Motor neuron (in vitro differentiated cells): Measurements from ENCODE around the gene ACTRT2. TPM values are rescaled to one million over a fixed set of nuclear protein-coding genes. Genes with fewer than 3 reads are reported as not detected.

Experiments used
- ATAC-seq, 8 experiments: fragments of 200-7000 bp; cut with Tn5 transposase; replicated peaks in 6 of 8; 2 replicates each; pipeline ENCODE4 v1.8.0; 2021; ENCODE audit warnings: mild to moderate bottlenecking in 8 of 8, moderate library complexity in 8 of 8
- H3K27ac ChIP-seq, 2 donors: fragments of 250-450 bp; sonication (Bioruptor Pico); 2 replicates each; pipeline ENCODE4 v1.9.0; 2021; ENCODE audit warnings: antibody characterized with exemption in 2 of 2, mild to moderate bottlenecking in 2 of 2, moderate library complexity in 1 of 2
- H3K4me1 ChIP-seq, 2 donors: fragments of 250-450 bp; sonication (Bioruptor Pico); replicated peaks in 1 of 2; 2 replicates each; pipeline ENCODE4 v1.6.1; 2021; ENCODE audit warnings: antibody characterized with exemption in 2 of 2, mild to moderate bottlenecking in 2 of 2, moderate library complexity in 1 of 2
- H3K4me3 ChIP-seq, 5 donors: fragments of 250-450 bp; sonication (Bioruptor Pico); 2 replicates each; pipeline ENCODE4 v1.9.0; 2021; ENCODE audit warnings: antibody characterized with exemption in 5 of 5, mild to moderate bottlenecking in 5 of 5, moderate library complexity in 4 of 5
- WGBS, 10 experiments: fragments of 450-650 bp; shearing (Covaris generic); methylation state at CpG; one replicate each; pipeline ENCODE4 v1.0.0; 2022; 5-methylcytosine and 5-hydroxymethylcytosine counted together
- in situ Hi-C, 9 experiments: fragments of 400-800 bp; cut with MboI; loops; one replicate each; pipeline ENCODE4 v1.15.0; 2021; ENCODE audit warnings: low sequenced_read_pairs in 9 of 9, low pct_unique_long_range_greater_than_20kb in 2 of 9; ENCODE audit not compliant: unreplicated experiment in 9 of 9
- total RNA-seq, 8 experiments: library from RNA; unstranded; fragments of 300-600 nt; gene quantifications; 2 replicates each; pipeline versions ENCODE4 v1.2.3 to v1.2.4, GENCODE V29; 2022

The ACTRT2 gene
- total RNA-seq, 8 experiments from 2014 or later = 0.36 to 0.57 TPM; not detected in 6

DNA sequence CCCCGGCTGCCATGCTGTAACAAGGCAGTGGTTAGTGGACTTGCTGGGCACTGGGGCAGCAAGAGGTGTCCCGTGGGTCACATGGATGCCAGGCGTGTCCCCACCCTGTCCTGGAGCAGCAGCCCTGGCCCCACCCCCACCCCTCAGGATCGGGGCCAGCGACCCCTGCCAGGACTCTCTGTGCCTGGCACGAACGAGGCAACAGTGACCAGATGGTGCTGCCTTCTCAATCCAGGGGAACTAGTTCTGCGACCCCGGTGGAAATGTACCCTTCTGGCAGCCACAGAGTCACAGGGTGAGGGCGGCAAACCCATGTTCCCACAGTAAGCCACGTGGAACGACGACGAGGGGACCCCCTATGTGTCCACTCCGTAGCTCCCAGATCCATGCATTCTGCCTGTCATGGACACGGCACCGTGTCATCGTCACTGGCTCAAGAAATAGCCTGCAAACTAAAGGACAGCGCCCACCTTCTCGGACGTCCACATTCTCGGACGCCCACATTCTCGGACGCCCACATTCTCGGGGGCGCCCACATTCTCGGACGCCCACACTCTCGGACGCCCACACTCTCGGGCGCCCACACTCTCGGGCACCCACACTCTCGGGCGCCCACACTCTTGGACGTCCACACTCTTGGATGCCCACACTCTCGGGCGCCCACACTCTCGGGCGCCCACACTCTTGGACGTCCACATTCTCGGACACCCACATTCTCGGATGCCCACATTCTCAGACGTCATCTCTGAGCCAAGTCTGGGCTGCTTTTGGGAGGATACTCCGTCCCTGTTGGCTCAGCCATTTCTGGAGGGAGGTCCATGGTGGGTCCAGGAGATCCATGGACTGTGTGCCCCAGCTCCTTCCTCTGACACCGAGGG, 19.6 kb upstream of the ACTRT2 start:
- Histone ChIP-seq H3K4me3 (no peak overlapping the region), H3K4me1 (no peaks in the 10 kb centered on the region), H3K27ac (no peak overlapping the region)
- 13 to 83% (median 77%) methylated on average over 1 to 35 of the region's 47 CpGs; no CpG with 5 or more reads in 4 of the 10 experiments for WGBS, 10 experiments
- no peak for ATAC-seq
- in situ Hi-C loops = loop anchor here in 1 of 9 experiments (25.0 kb wide), 1 partner anchor 89 kb away; no protein-coding TSS in a partner anchor

DNA sequence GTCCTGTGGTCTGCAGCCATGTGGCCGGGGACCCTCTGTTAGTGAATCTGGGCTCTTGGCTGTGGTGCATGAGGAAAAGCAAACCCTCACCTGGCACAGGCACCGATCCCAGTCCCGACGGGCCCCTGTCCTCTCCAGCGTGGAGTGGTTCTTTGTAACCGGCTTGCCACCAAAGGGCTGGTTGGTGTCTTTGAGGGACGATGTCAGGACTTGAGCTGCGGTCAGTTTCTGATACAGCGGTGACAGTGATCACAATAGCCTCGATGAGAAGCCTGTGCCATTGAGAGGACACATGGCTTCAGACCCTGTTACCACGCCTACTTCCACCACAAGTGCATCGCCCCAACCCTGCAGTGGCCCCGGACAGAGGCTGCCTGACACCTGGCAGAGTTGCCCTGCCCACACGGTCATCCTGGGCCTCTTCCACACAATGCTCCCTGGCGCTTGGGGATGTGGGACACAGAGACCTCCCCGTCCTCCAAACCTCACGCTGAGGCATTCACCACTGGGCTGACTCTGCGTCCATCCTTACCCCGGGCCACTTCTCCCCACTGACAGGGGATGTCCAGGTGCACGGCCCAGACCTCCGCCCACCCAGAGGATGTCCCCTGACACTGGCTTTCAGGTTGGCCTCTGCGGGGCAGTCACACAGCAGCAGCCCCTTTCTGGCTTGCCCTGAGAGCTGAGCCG, 18.8 kb upstream of the ACTRT2 start:
- no peak overlapping the region for H3K27ac ChIP-seq
- in situ Hi-C loops = loop anchor here in 1 of 9 experiments (25.0 kb wide), 1 partner anchor 90 kb away; no protein-coding TSS in a partner anchor
- H3K4me1 ChIP-seq = no peaks in the 10 kb centered on the region
- no peak overlapping the region for H3K4me3 ChIP-seq
- no peak for ATAC-seq
- 0 to 75% (median 60%) methylated on average over 1 to 13 of the region's 23 CpGs; no CpG with 5 or more reads in 4 of the 10 experiments for WGBS, 10 experiments

DNA sequence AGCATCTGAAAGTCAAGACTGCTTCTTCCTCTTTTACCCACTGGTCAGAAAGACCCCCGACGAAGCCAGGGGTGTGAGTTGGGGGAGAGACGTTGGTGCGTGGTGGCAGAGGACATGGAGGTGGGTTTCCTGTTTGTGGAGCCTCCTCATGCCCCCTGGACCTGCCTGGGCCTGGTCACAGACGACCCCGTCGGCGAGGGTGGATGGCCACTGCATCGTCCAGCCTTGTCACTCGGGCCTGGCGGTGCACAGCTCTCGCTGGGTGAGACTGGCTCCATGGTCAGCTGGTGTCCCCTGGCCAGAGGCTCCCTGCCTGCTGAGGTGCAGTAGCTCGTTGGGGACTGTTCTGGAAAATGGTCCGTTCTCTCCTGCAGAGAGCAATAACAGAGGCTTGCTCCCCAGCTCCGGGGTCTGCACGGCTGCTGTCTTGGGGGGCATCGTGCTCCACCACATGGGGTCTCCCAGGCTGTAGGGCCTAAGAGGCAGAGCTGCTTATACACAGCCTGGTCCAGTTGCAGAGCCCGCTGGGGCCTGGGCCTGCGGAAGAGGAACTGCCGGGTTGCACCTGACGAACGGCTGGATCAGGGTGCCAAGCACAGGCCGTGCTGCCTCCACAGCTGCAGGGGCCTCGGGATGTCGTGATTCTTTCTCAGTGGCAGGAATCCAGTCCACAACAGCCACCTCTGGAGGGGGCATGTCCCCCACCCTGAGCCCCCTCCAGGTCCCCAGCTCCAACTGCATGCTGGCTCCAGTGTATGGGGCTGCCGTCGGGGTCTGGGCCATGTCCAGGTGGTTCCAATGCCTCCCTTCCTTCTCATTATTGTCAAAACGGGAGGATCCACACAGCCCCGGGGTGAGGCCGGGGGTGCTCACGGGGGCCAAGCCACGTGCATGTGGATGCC, 18.0 kb upstream of the ACTRT2 start:
- in situ Hi-C loops = loop anchor here in 1 of 9 experiments (25.0 kb wide), 1 partner anchor 91 kb away; no protein-coding TSS in a partner anchor
- no peaks in the 10 kb centered on the region for H3K4me1 ChIP-seq
- H3K4me3 ChIP-seq = no peak overlapping the region
- no peak for ATAC-seq
- 3 to 80% (median 70%) methylated on average over 1 to 17 of the region's 32 CpGs; no CpG with 5 or more reads in 5 of the 10 experiments for WGBS, 10 experiments
- no peak overlapping the region for H3K27ac ChIP-seq

DNA sequence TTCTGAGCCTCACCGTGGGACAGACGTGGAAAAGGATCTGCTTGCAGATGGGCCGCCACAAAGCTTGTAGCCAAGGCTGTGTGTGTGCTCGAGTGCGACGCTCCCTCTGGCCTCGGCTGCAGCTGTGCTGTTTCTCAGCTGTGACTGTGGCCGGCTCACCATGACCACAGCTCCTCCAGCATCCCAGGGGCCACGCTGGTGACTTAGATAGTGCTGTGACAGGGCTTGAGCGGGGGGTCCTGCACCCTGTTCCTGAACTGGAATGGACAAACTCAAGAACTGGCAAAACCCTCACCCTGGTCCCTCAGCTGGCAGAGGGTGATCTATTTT, 17.4 kb upstream of the ACTRT2 start:
- 31 to 68% (median 35%) methylated on average over 4 to 8 of the region's 10 CpGs; no CpG with 5 or more reads in 7 of the 10 experiments for WGBS, 10 experiments
- H3K27ac ChIP-seq = no peak overlapping the region

DNA sequence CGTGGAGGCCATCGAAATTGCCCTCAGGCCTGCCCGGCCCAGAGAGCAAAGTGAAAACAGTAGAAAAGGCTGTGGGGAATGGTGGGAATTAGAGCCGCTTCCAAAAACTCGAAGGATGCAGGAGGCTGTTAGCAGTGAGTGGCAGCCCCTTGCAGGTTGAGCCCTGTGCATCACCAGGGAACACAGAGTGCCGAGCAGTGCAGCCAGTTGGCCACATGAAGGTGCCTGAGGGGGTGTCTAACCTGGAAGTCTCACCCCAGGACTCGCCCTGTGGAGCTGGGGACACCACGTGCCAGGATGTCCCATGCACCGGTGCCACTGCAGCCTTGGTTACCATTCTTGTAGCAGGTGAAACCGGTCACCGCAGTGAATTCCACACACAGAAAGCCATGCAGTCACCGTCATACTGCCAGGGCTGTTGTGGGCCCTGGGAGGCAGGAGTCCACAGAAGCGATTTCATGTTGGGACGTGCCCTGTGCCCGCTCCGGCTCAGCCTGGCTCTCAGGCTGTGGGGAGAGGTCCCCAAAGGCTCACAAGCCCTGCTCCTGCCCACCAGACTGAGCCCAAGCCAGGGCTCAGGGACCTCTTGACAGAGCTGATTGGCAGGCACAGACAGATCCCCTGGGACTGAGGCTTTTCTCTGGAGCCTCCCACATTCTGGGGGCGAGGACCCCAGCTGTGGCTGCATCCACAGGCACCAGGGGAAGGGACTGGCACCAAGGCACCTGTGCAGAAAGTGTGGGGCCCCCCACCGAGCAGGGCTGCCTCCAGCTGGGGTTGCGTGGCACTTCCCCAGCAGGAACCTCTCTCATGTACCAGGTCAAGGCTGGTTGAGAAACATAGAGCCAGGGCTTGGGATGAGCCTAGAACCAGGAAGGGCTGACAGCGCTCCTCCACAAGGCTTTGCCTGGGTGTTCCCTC, 16.7 kb upstream of the ACTRT2 start:
- in situ Hi-C loops = loop anchor here in 1 of 9 experiments (25.0 kb wide), 1 partner anchor 92 kb away; no protein-coding TSS in a partner anchor
- H3K27ac ChIP-seq = no peak overlapping the region
- H3K4me3 ChIP-seq = no peak overlapping the region
- no peak for ATAC-seq
- no peaks in the 10 kb centered on the region for H3K4me1 ChIP-seq
- WGBS, 10 experiments = 0 to 100% (median 53%) methylated on average over 1 to 12 of the region's 20 CpGs

More for the DNA sequence above, 17.4 kb upstream of the ACTRT2 start:
- ATAC-seq = no peak
- Histone ChIP-seq H3K4me3 (no peak overlapping the region), H3K4me1 (no peaks in the 10 kb centered on the region)
- in situ Hi-C loops = loop anchor here in 1 of 9 experiments (25.0 kb wide), 1 partner anchor 92 kb away; no protein-coding TSS in a partner anchor

DNA sequence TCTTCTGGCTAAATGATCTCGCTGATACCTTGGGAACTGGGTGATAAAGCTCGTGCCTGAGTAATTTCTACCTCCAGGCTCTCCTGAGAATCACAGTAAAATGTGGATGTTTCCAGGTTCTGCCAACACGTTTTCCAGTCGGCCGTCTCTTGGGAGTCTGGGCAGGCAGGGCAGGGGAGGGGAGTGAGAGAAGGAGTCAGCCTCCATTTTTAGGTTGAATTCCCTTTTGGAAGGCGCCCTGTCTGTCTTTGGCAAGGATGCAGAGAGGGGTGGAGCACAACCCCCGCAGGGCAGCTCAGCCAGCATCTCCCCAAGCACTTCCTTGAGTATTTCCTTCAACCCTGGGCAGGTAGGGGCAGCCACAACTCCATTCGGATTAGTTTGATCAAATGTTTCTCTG, 15.5 kb upstream of the ACTRT2 start:
- no peak for ATAC-seq
- Histone ChIP-seq H3K4me3 (no peak overlapping the region), H3K27ac (no peak overlapping the region), H3K4me1 (no peaks in the 10 kb centered on the region)
- in situ Hi-C loops = loop anchor here in 1 of 9 experiments (25.0 kb wide), 1 partner anchor 93 kb away; no protein-coding TSS in a partner anchor
- 0 to 77% (median 6%) methylated on average over 2 to 6 of the region's 8 CpGs; no CpG with 5 or more reads in 2 of the 10 experiments for WGBS, 10 experiments

DNA sequence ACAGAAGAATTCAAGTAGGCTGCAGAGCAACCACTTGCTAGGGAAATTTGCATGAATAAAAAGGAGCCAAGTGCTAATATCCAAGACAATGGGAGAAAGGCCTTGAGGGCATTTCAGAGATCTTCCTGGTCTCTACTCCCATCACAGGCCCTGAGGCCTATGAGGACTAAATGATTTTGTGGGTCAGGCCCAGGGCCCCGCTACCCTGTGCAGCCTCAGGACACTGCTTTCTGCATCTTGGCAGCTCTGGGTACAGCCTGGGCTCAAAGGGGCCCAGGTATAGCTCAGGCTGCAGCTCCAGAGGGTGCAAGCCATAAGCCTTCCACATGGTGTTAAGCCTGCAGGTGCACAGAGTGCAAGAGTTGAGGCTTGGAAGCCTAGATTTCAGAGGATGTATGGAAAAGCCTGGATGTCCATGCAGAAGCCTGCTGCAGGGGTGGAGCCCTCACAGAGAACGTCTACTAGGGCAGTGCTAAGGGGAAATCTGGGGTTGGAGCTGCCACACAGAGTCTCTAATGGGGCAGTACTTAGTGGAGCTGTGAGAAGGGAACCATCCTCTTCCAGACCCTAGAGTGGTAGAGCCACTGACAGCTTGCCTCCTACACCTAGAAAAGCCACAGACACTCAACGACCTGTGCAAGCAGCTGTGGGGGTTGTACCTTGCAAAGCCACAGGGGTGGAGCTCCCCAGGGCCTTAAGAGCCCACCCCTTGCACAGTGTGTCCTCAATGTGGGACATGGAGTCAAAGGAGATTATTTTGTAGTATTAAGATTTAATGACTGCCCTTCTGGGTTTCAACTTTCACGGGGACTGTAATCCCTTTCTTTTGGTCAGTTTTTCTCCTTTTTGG, 13.7 kb upstream of the ACTRT2 start:
- ATAC-seq = no peak
- whole genome bisulfite sequencing, 10 experiments = 0 to 80% (median 29%) methylated on average over 1 to 4 of the region's 4 CpGs; no CpG with 5 or more reads in 2 of the 10 experiments
- H3K4me3 ChIP-seq = no peak overlapping the region
- H3K4me1 ChIP-seq = peaks cover 0 to under 1% of the 10 kb centered on the region in 2 donors
- H3K27ac ChIP-seq = no peak overlapping the region
- in situ Hi-C loops = loop anchor here in 1 of 9 experiments (25.0 kb wide), 1 partner anchor 95 kb away; no protein-coding TSS in a partner anchor

DNA sequence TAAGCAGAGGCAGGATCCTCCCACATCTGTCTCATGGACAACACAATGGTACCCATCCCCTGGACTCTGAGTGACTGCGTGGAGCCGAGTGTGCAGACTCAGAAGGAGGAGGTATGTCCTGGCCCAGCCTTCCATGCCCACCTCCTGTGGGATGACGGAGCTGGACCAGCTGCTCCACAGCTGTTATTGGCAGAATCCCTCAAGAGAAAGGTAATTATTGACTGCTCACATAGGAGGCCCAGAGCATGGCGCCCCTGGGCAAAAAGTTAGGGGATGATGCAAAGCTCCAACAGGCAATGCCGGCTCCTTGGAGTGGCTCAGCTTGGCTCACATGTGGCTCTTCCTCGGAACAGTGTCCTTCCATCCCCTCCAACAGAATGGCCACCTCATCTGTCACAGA, 12.2 kb upstream of the ACTRT2 start:
- no peak overlapping the region for H3K27ac ChIP-seq
- ATAC-seq = no peak
- H3K4me1 ChIP-seq = peaks cover 0 to 6% of the 10 kb centered on the region in 2 donors
- in situ Hi-C loops = loop anchor here in 1 of 9 experiments (25.0 kb wide), 1 partner anchor 97 kb away; no protein-coding TSS in a partner anchor
- WGBS, 10 experiments = 23 to 83% (median 56%) methylated on average over 1 to 6 of the region's 6 CpGs; no CpG with 5 or more reads in 3 of the 10 experiments
- no peak overlapping the region for H3K4me3 ChIP-seq

DNA sequence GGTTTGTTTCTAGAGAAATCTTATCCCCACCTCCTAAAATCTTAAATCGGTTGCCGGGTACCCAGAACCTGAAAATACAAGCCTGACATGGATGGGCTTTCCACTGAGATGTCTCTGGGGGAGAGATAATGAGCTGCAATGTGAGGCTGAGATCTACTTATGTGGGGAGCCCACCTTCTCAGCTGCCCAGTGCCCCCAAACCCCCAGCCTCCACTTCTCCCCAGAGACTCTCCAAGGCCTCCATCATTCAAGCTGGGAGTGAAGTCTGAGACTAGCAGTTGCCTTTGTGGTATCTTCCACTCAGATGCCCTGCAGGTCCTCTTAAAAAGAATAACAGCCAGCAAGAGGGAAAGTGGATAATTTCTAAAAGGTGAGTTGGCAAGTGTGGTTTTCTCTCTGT, 11.7 kb upstream of the ACTRT2 start:
- no peak for ATAC-seq
- in situ Hi-C loops = loop anchor here in 1 of 9 experiments (25.0 kb wide), 1 partner anchor 97 kb away; no protein-coding TSS in a partner anchor
- H3K27ac ChIP-seq = no peak overlapping the region
- WGBS, 10 experiments = 80 to 100% (median 88%) methylated on average over 1 to 2 of the region's 2 CpGs; no CpG with 5 or more reads in 5 of the 10 experiments
- H3K4me3 ChIP-seq = no peak overlapping the region
- H3K4me1 ChIP-seq = peaks cover 0 to 6% of the 10 kb centered on the region in 2 donors

DNA sequence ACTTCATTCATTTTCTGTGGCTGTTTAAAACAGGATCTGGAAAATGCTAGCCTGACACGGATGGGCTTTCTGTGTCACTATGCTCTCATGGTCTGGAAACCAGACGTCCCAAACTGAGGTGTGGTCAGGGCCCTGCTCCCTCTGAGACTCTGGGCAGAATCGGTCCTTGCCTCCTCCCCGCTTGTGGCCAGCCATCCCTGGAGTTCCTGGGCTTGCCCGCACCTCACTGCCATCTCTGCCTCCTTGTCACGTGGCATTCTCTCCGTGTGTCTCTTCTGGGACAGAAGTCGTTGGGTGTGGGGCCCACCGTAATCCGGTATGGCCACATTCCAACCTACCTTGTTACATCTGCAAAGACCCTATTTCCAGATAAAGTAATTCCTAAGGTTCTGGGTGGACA, 10.1 kb upstream of the ACTRT2 start:
- in situ Hi-C loops = loop anchor here in 1 of 9 experiments (25.0 kb wide), 1 partner anchor 99 kb away; no protein-coding TSS in a partner anchor
- Histone ChIP-seq H3K4me1 (peaks cover 0 to 6% of the 10 kb centered on the region in 2 donors), H3K4me3 (no peak overlapping the region), H3K27ac (no peak overlapping the region)
- WGBS, 10 experiments = 34 to 89% (median 52%) methylated on average over 2 to 10 of the region's 10 CpGs; no CpG with 5 or more reads in 2 of the 10 experiments
- no peak for ATAC-seq
